Keratinocyte (primary cell): Measurements from ENCODE around the gene SNX12. TPM values are rescaled to one million over a fixed set of nuclear protein-coding genes. Genes with fewer than 3 reads are reported as not detected.

Experiments used
- DNase-seq: peaks from one replicate; pipeline ENCODE4 v3.0.0-alpha.2; 2011; ENCODE audit warnings: low read depth, missing footprints, low spot score
- FAIRE-seq: peaks from 2 replicates; lab custom pipeline; 2011; peaks lifted over from hg19 to GRCh38; lab: Jason Lieb, UNC
- H2AFZ ChIP-seq: 2 replicates; pipeline ENCODE4 v1.6.0; 2012; ENCODE audit warnings: low read length, control low read depth, inconsistent platforms; ENCODE audit not compliant: control insufficient read depth
- H3K27ac ChIP-seq: 2 replicates; pipeline ENCODE4 v1.5.1; 2011; ENCODE audit warnings: low read length; ENCODE audit not compliant: control insufficient read depth, insufficient read depth
- H3K27me3 ChIP-seq: 3 replicates; pipeline ENCODE4 v1.6.0; 2011; ENCODE audit warnings: low read length; ENCODE audit not compliant: control insufficient read depth, insufficient read depth; ENCODE audit errors: extremely low read depth
- H3K36me3 ChIP-seq, 2 experiments: 2 replicates in 1 of 2; 3 replicates in 1 of 2; pipeline ENCODE4 v1.5.1; 2011; ENCODE audit warnings: low read length in 2 of 2, mild to moderate bottlenecking in 1 of 2; ENCODE audit not compliant: control insufficient read depth in 2 of 2, insufficient read depth in 2 of 2; ENCODE audit errors: extremely low read depth in 1 of 2
- H3K4me1 ChIP-seq: 3 replicates; pipeline ENCODE4 v1.5.1; 2011; ENCODE audit warnings: low read length; ENCODE audit not compliant: control insufficient read depth, insufficient read depth; ENCODE audit errors: extremely low read depth
- H3K4me2 ChIP-seq: 3 replicates; pipeline ENCODE4 v1.6.0; 2011; ENCODE audit warnings: low read depth, low read length; ENCODE audit not compliant: control insufficient read depth, insufficient read depth; ENCODE audit errors: extremely low read depth
- H3K4me3 ChIP-seq, 3 experiments: fragments of 200-600 bp in 1 of 3; sonication (generic) in 1 of 3; 2 replicates in 2 of 3; 3 replicates in 1 of 3; pipeline ENCODE4 v1.5.1; 2011 to 2016; ENCODE audit warnings: low read length in 3 of 3, mild to moderate bottlenecking in 3 of 3, control low read depth in 2 of 3, inconsistent platforms in 1 of 3, low read depth in 1 of 3, mixed read lengths in 1 of 3, mixed run types in 1 of 3, moderate library complexity in 1 of 3; ENCODE audit not compliant: control insufficient read depth in 2 of 3, insufficient read depth in 2 of 3; ENCODE audit errors: extremely low read depth in 1 of 3
- H3K79me2 ChIP-seq: 2 replicates; pipeline ENCODE4 v1.6.0; 2012; ENCODE audit warnings: low read length; ENCODE audit not compliant: control insufficient read depth, insufficient read depth
- H3K9ac ChIP-seq: 3 replicates; pipeline ENCODE4 v1.6.0; 2011; ENCODE audit warnings: low read length; ENCODE audit not compliant: control insufficient read depth, insufficient read depth; ENCODE audit errors: extremely low read depth
- H3K9me1 ChIP-seq: 3 replicates; pipeline ENCODE4 v1.6.0; 2011; ENCODE audit warnings: low read length; ENCODE audit not compliant: control insufficient read depth, insufficient read depth; ENCODE audit errors: extremely low read depth
- H3K9me3 ChIP-seq: 2 replicates; pipeline ENCODE4 v1.5.1; 2012; ENCODE audit warnings: low read depth, low read length; ENCODE audit not compliant: control insufficient read depth
- H4K20me1 ChIP-seq: 3 replicates; pipeline ENCODE4 v1.6.0; 2011; ENCODE audit warnings: low read length; ENCODE audit not compliant: control insufficient read depth, insufficient read depth; ENCODE audit errors: extremely low read depth
- CTCF ChIP-seq, 3 experiments: IDR thresholded peaks in 1 of 3; conservative IDR thresholded peaks in 1 of 3; optimal IDR thresholded peaks in 1 of 3; 2 replicates in 2 of 3; 3 replicates in 1 of 3; pipeline versions ENCODE3 to v1.5.1; 2011; ENCODE audit warnings: low read length in 3 of 3, mild to moderate bottlenecking in 3 of 3, moderate library complexity in 2 of 3, control low read depth in 1 of 3, inconsistent platforms in 1 of 3; ENCODE audit not compliant: insufficient read depth in 2 of 3; ENCODE audit errors: extremely low read depth in 1 of 3
- EZH2 ChIP-seq: IDR thresholded peaks from one replicate; pipeline ENCODE4 v1.6.1; 2012; ENCODE audit warnings: inconsistent platforms, mild to moderate bottlenecking, low read length, moderate library complexity
- dilution Hi-C: fragments of 300-500 bp; cut with MboI; formaldehyde crosslinking; loops from one replicate; pipeline ENCODE4 v1.7.0; 2020; ENCODE audit warnings: low sequenced_read_pairs; ENCODE audit not compliant: extremely low pct_ligation_motif_present
- polyA plus RNA-seq, 5 experiments: library from polyadenylated mRNA; depleted of rRNA in 3 of 5; stranded (reverse) in 3 of 5; stranded (forward) in 1 of 5; unstranded in 1 of 5; fragments of >200 nt; gene quantifications; 1 replicate in 1 of 5; 2 replicates in 3 of 5; 3 replicates in 1 of 5; pipeline versions ENCODE4 v1.2.1 to v1.2.3, GENCODE V29; 2011 to 2012; ENCODE audit warnings: missing spikeins in 2 of 5, low read depth in 1 of 5, low replicate concordance in 1 of 5

SNX12 gene
- polyA plus RNA-seq, 1 donor (not counting 4 experiments of a cell fraction or from before 2014, with no cell fraction given), result 94.0 TPM

- dilution Hi-C loops, result no loop called here
- no peak overlapping the region for H3K4me3 ChIP-seq
- no peak for FAIRE-seq
Observed at GRCh38 chrX:71091263-71091662, 23.1 kb upstream of the SNX12 start.

DNA sequence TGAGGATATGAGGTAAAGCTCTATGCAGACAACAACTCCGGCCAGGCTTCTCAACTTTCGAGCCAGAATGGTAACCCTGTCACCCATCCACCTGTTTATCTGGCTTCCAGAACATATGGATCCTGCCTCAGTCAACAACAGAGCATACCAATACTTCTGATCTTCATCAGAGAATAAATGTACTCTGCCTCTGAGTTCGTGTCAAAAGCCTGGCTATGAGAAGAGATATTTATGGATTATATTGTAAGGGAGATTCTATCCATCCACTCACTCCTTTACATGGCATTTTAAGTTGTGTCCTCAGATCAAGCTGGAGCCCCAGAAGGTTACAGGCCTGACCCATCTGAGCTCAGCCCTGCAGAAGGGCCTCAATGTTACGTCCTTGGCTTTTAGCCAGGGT is 17.8 kb upstream of the SNX12 start:
- DNase-seq (no peak), FAIRE-seq (no peak)
- no peaks in the 10 kb centered on the region for H3K4me1 ChIP-seq
- no peak overlapping the region for H3K9ac ChIP-seq
- H4K20me1 ChIP-seq, result no peaks in the 10 kb centered on the region
- dilution Hi-C loops, result no loop called here
- no peaks in the 10 kb centered on the region for H3K27me3 ChIP-seq
- no peak overlapping the region for H3K4me2 ChIP-seq
- no peak overlapping the region for H3K4me3 ChIP-seq
- H2AFZ ChIP-seq, result no peak overlapping the region
- no peak for TF ChIP-seq EZH2
- TF ChIP-seq CTCF (optimal IDR thresholded peaks at IDR 0.05 in 1 of 3, IDR thresholded peaks at IDR 0.05 in 1 of 3, conservative IDR thresholded peaks at IDR 0.05 in 1 of 3; ENCODE audit: extremely low read depth in 1 of 3, insufficient read depth in 2 of 3, low read length in 3 of 3), result no peak
- H3K79me2 ChIP-seq, result no peaks in the 10 kb centered on the region
- no peaks in the 10 kb centered on the region for H3K9me1 ChIP-seq
- no peak overlapping the region for H3K27ac ChIP-seq
- no peaks in the 10 kb centered on the region for H3K9me3 ChIP-seq
- no peaks in the 10 kb centered on the region for H3K36me3 ChIP-seq

More at GRCh38 chrX:71091263-71091662, 23.1 kb upstream of the SNX12 start:
- Histone ChIP-seq H3K79me2 (no peaks in the 10 kb centered on the region), H3K36me3 (no peaks in the 10 kb centered on the region), H3K27ac (no peak overlapping the region), H3K9me1 (no peaks in the 10 kb centered on the region), H2AFZ (no peak overlapping the region), H3K4me2 (no peak overlapping the region), H3K4me1 (no peaks in the 10 kb centered on the region), H3K9ac (no peak overlapping the region), H4K20me1 (no peaks in the 10 kb centered on the region), H3K27me3 (no peaks in the 10 kb centered on the region), H3K9me3 (no peaks in the 10 kb centered on the region)
- no peak for DNase-seq
- no peak for TF ChIP-seq CTCF (optimal IDR thresholded peaks at IDR 0.05 in 1 of 3, IDR thresholded peaks at IDR 0.05 in 1 of 3, conservative IDR thresholded peaks at IDR 0.05 in 1 of 3; ENCODE audit: extremely low read depth in 1 of 3, insufficient read depth in 2 of 3, low read length in 3 of 3)
- no peak for TF ChIP-seq EZH2
